ENCODE results near the gene DPH6.

Gene DPH6

GRCh38 chr15:35540021-35540420 lies 5.9 kb downstream of the DPH6 start:
- DNase-seq = no peak

- DNase-seq = no peak
Measured at GRCh38 chr15:35535365-35535916, 10.5 kb downstream of the DPH6 start.

- no peak for DNase-seq
Measured at GRCh38 chr15:35533130-35534110, 12.5 kb downstream of the DPH6 start.

- DNase-seq = no peak
Measured at GRCh38 chr15:35530698-35531097, 15.3 kb downstream of the DPH6 start.

- DNase-seq = no peak
Measured at GRCh38 chr15:35529784-35530183, 16.2 kb downstream of the DPH6 start.

- no peak for DNase-seq
Measured at GRCh38 chr15:35522061-35522460, 23.9 kb downstream of the DPH6 start.

- peak; percentile 10 for DNase-seq
Measured at GRCh38 chr15:35519541-35520149, 26.3 kb downstream of the DPH6 start.

GRCh38 chr15:35519052-35519451 lies 26.9 kb downstream of the DPH6 start:
- no peak for DNase-seq

- no peak for DNase-seq
Measured at GRCh38 chr15:35514759-35515158, 31.2 kb downstream of the DPH6 start.

- no peak for DNase-seq
Measured at GRCh38 chr15:35507932-35508638, 37.9 kb downstream of the DPH6 start.

- DNase-seq = peak; percentile 6
Measured at GRCh38 chr15:35506272-35506870, 39.6 kb downstream of the DPH6 start.

- no peak for DNase-seq
Measured at GRCh38 chr15:35505809-35506208, 40.2 kb downstream of the DPH6 start.

- no peak for DNase-seq
Measured at GRCh38 chr15:35505141-35505540, 40.8 kb downstream of the DPH6 start.

- no peak for DNase-seq
Measured at GRCh38 chr15:35499723-35500122, 46.2 kb downstream of the DPH6 start.

GRCh38 chr15:35496585-35496984 lies 49.4 kb downstream of the DPH6 start:
- no peak for DNase-seq

GRCh38 chr15:35495080-35495479 lies 50.9 kb downstream of the DPH6 start:
- no peak for DNase-seq

GRCh38 chr15:35491999-35492398 lies 54.0 kb downstream of the DPH6 start:
- no peak for DNase-seq

GRCh38 chr15:35491173-35491572 lies 54.8 kb downstream of the DPH6 start:
- no peak for DNase-seq

- DNase-seq = no peak
Measured at GRCh38 chr15:35490511-35490910, 55.5 kb downstream of the DPH6 start.

GRCh38 chr15:35487417-35487816 lies 58.5 kb downstream of the DPH6 start:
- no peak for DNase-seq

- DNase-seq = no peak
Measured at GRCh38 chr15:35486296-35486695, 59.7 kb downstream of the DPH6 start.

- no peak for DNase-seq
Measured at GRCh38 chr15:35485411-35485810, 60.6 kb downstream of the DPH6 start.

All from NCI-H510A treated with DMSO at 0.1 percent for 48 hours (cell line).